ENCODE data around the gene GRN. TPM values are rescaled to one million over a fixed set of nuclear protein-coding genes. Genes with fewer than 3 reads are reported as not detected.

The GRN gene
- total and polyA plus RNA-seq, 2 donors (not counting 3 experiments of a cell fraction or from before 2014, with no cell fraction given), result 343 to 1,034 TPM

DNA sequence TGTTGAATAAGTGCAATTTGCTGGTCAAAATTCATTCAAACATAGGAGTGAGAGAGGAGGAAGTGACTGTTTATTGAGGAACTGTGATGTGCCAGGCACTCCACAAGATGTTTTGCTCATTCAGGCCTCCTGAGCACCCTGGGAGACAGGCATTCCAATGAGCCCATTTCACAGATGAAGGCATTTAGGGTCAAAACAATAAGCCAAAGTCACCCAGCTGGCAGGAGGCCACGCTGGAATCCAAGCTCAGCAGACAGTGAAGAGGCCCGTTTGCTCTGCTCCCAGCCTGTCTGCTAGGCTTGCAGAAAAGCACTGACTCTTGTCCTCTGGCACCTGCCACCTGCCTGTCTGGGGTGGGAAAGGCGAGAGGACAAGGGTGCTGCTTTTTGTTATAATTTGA, 10.4 kb upstream of the GRN start:
- dilution Hi-C loops (cut with MboI; ENCODE audit: extremely low pct_ligation_motif_present, low sequenced_read_pairs) (no loop called here), intact Hi-C loops (cut with micrococcal nuclease) (no loop called here)
- no TSS peak for BruUV-seq (replicated peaks)
- H3K27me3 ChIP-seq (ENCODE audit: control insufficient read depth in 2 of 2, insufficient read depth in 2 of 2, low read length in 2 of 2), result no peaks in the 10 kb centered on the region
- FAIRE-seq, result no peak
- H4K20me1 ChIP-seq (replicated peaks; ENCODE audit: control insufficient read depth, extremely low read depth, insufficient read depth, low read length), result no peaks in the 10 kb centered on the region
- H2AFZ ChIP-seq (ENCODE audit: low read depth, low read length), result no peak overlapping the region
- CTCF ChIA-PET, result interaction anchor here (0.6 to 5.1 kb wide), 7 partner anchors 11 to 189 kb away, joined by 3 to 58 read pairs (median 5); partner anchors contain the start of gene GRN
- DNase-seq (ENCODE audit: low read depth, low spot score), result no peak
- no peak for TF ChIP-seq JUN (IDR thresholded peaks at IDR 0.05; ENCODE audit: borderline replicate concordance, insufficient read depth, insufficient read length, low read depth)
- TF ChIP-seq, protein P1, sequence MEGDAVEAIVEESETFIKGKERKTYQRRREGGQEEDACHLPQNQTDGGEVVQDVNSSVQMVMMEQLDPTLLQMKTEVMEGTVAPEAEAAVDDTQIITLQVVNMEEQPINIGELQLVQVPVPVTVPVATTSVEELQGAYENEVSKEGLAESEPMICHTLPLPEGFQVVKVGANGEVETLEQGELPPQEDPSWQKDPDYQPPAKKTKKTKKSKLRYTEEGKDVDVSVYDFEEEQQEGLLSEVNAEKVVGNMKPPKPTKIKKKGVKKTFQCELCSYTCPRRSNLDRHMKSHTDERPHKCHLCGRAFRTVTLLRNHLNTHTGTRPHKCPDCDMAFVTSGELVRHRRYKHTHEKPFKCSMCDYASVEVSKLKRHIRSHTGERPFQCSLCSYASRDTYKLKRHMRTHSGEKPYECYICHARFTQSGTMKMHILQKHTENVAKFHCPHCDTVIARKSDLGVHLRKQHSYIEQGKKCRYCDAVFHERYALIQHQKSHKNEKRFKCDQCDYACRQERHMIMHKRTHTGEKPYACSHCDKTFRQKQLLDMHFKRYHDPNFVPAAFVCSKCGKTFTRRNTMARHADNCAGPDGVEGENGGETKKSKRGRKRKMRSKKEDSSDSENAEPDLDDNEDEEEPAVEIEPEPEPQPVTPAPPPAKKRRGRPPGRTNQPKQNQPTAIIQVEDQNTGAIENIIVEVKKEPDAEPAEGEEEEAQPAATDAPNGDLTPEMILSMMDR (IDR thresholded peaks at IDR 0.05; ENCODE audit: extremely low read depth in 1 of 2, insufficient read depth in 1 of 2, low read depth in 1 of 2, low read length in 2 of 2), result no peak
- TF ChIP-seq GATA2 (IDR thresholded peaks at IDR 0.05; ENCODE audit: insufficient read depth, insufficient read length, low read depth, low read length), result no peak
- no peaks in the 10 kb centered on the region for H3K79me2 ChIP-seq (ENCODE audit: control insufficient read depth, insufficient read depth, low read length)
- H3K36me3 ChIP-seq (ENCODE audit: control insufficient read depth in 2 of 2, extremely low read depth in 1 of 2, insufficient read depth in 2 of 2, low read length in 2 of 2), result no peaks in the 10 kb centered on the region
- H3K4me1 ChIP-seq (ENCODE audit: control insufficient read depth, extremely low read depth, insufficient read depth, low read length), result no peaks in the 10 kb centered on the region
- no peak overlapping the region for H3K4me2 ChIP-seq (ENCODE audit: insufficient read depth, low read length)
- H3K9me1 ChIP-seq (replicated peaks; ENCODE audit: control insufficient read depth, extremely low read depth, insufficient read depth, low read length), result no peaks in the 10 kb centered on the region
- H3K9me3 ChIP-seq (replicated peaks; ENCODE audit: control insufficient read depth, insufficient read depth, low read length), result no peaks in the 10 kb centered on the region
- no peak overlapping the region for H3K4me3 ChIP-seq (replicated peaks in 1 of 3; ENCODE audit: insufficient read depth in 1 of 3, low read depth in 1 of 3, low read length in 3 of 3)
- POLR2A ChIA-PET, result no interaction called here
- no peak overlapping the region for H3K27ac ChIP-seq (ENCODE audit: insufficient read depth, low read depth, low read length)
- H3K9ac ChIP-seq (replicated peaks; ENCODE audit: extremely low read depth, insufficient read depth, low read length), result no peak overlapping the region

GRCh38 chr17:44335564-44335963, 9.5 kb upstream of the GRN start:
- no peak overlapping the region for H3K9ac ChIP-seq (replicated peaks; ENCODE audit: extremely low read depth, insufficient read depth, low read length)
- no peak overlapping the region for H2AFZ ChIP-seq (ENCODE audit: low read depth, low read length)
- H3K27me3 ChIP-seq (ENCODE audit: control insufficient read depth in 2 of 2, insufficient read depth in 2 of 2, low read length in 2 of 2), result peaks cover 0 to 2% of the 10 kb centered on the region in 2 experiments
- H3K9me3 ChIP-seq (replicated peaks; ENCODE audit: control insufficient read depth, insufficient read depth, low read length), result no peaks in the 10 kb centered on the region
- ChIA-PET CTCF (interaction anchor here (0.9 to 4.8 kb wide), 4 partner anchors 10 to 125 kb away, joined by 3 to 29 read pairs (median 6); partner anchors contain the start of gene GRN), POLR2A (no interaction called here)
- FAIRE-seq (no peak), DNase-seq (ENCODE audit: low read depth, low spot score) (no peak)
- no peaks in the 10 kb centered on the region for H3K9me1 ChIP-seq (replicated peaks; ENCODE audit: control insufficient read depth, extremely low read depth, insufficient read depth, low read length)
- no peak overlapping the region for H3K4me2 ChIP-seq (ENCODE audit: insufficient read depth, low read length)
- H3K4me3 ChIP-seq (replicated peaks in 1 of 3; ENCODE audit: insufficient read depth in 1 of 3, low read depth in 1 of 3, low read length in 3 of 3), result no peak overlapping the region
- TF ChIP-seq POLR2A (IDR thresholded peaks at IDR 0.05; ENCODE audit: low read depth, low read length) (no peak), MYC (IDR thresholded peaks at IDR 0.05; ENCODE audit: low read depth, low read length) (no peak), POLR2AphosphoS5 (IDR thresholded peaks at IDR 0.05; ENCODE audit: insufficient read depth, low read depth, low read length) (no peak), MAX (IDR thresholded peaks at IDR 0.05; ENCODE audit: insufficient read depth, insufficient read length) (no peak), JUN (IDR thresholded peaks at IDR 0.05; ENCODE audit: borderline replicate concordance, insufficient read depth, insufficient read length, low read depth) (no peak), FOS (IDR thresholded peaks at IDR 0.05; ENCODE audit: borderline replicate concordance, insufficient read depth, low read length) (no peak), GATA2 (IDR thresholded peaks at IDR 0.05; ENCODE audit: insufficient read depth, insufficient read length, low read depth, low read length) (no peak), EZH2 (IDR thresholded peaks at IDR 0.05; ENCODE audit: borderline replicate concordance, low read depth, low read length, severe bottlenecking) (no peak)
- TF ChIP-seq, protein P1 (IDR thresholded peaks at IDR 0.05; ENCODE audit: extremely low read depth in 1 of 2, insufficient read depth in 1 of 2, low read depth in 1 of 2, low read length in 2 of 2), result no peak
- no peaks in the 10 kb centered on the region for H4K20me1 ChIP-seq (replicated peaks; ENCODE audit: control insufficient read depth, extremely low read depth, insufficient read depth, low read length)
- BruUV-seq (replicated peaks), result no TSS peak
- H3K36me3 ChIP-seq (ENCODE audit: control insufficient read depth in 2 of 2, extremely low read depth in 1 of 2, insufficient read depth in 2 of 2, low read length in 2 of 2), result no peaks in the 10 kb centered on the region
- dilution Hi-C loops (cut with MboI; ENCODE audit: extremely low pct_ligation_motif_present, low sequenced_read_pairs) (no loop called here), intact Hi-C loops (cut with micrococcal nuclease) (no loop called here)
- no peaks in the 10 kb centered on the region for H3K79me2 ChIP-seq (ENCODE audit: control insufficient read depth, insufficient read depth, low read length)
- no peak overlapping the region for H3K27ac ChIP-seq (ENCODE audit: insufficient read depth, low read depth, low read length)
- H3K4me1 ChIP-seq (ENCODE audit: control insufficient read depth, extremely low read depth, insufficient read depth, low read length), result no peaks in the 10 kb centered on the region

All from endothelial cell of umbilical vein (primary cell).